Ectodermal cell (in vitro differentiated cells): ENCODE data around the gene SERPINA3.

ENCODE experiments used
- H3K27ac ChIP-seq: 2 replicates; pipeline ENCODE4 v1.7.0; 2013; ENCODE audit warnings: mild to moderate bottlenecking, low read depth, low read length; ENCODE audit not compliant: insufficient read depth, poor library complexity, severe bottlenecking
- H3K27me3 ChIP-seq: 2 replicates; pipeline ENCODE4 v1.7.0; 2013; ENCODE audit warnings: mild to moderate bottlenecking, low read length; ENCODE audit not compliant: insufficient read depth, control insufficient read depth, poor library complexity, severe bottlenecking
- H3K36me3 ChIP-seq: one replicate; pipeline ENCODE4 v1.7.0; 2013; ENCODE audit warnings: low read length; ENCODE audit not compliant: control insufficient read depth, insufficient read depth
- H3K4me1 ChIP-seq: one replicate; pipeline ENCODE4 v1.7.0; 2013; ENCODE audit warnings: low read length; ENCODE audit not compliant: control insufficient read depth, insufficient read depth
- H3K4me3 ChIP-seq: 2 replicates; pipeline ENCODE4 v1.7.0; 2013; ENCODE audit warnings: low read depth, low read length, control low read depth; ENCODE audit not compliant: insufficient read depth
- H3K9me3 ChIP-seq: 2 replicates; pipeline ENCODE4 v1.7.0; 2013; ENCODE audit warnings: mild to moderate bottlenecking, low read length, moderate library complexity; ENCODE audit not compliant: control insufficient read depth
- WGBS, 2 experiments: methylation state at CpG; one replicate each; pipeline ENCODE4 v1.1.7; 2013; ENCODE audit warnings: missing lambda C conversion rate in 2 of 2; 5-methylcytosine and 5-hydroxymethylcytosine counted together

SERPINA3 gene

GRCh38 chr14:94650806-94651805, 38.9 kb downstream of the SERPINA3 start:
- no peaks in the 10 kb centered on the region for H3K4me1 ChIP-seq

GRCh38 chr14:94653321-94653720, 41.1 kb downstream of the SERPINA3 start:
- Histone ChIP-seq H3K27me3 (no peaks in the 10 kb centered on the region), H3K27ac (no peak overlapping the region), H3K36me3 (no peaks in the 10 kb centered on the region), H3K4me3 (no peak overlapping the region), H3K4me1 (no peaks in the 10 kb centered on the region), H3K9me3 (no peaks in the 10 kb centered on the region)
- WGBS, 2 experiments: 87 to 95% methylated on average over 5 of the region's 5 CpGs

More at GRCh38 chr14:94650806-94651805, 38.9 kb downstream of the SERPINA3 start:
- Histone ChIP-seq H3K36me3 (no peaks in the 10 kb centered on the region), H3K27me3 (no peaks in the 10 kb centered on the region), H3K4me3 (no peak overlapping the region), H3K27ac (no peak overlapping the region), H3K9me3 (no peaks in the 10 kb centered on the region)
- 86 to 87% methylated on average over 9 of the region's 9 CpGs for WGBS, 2 experiments

DNA sequence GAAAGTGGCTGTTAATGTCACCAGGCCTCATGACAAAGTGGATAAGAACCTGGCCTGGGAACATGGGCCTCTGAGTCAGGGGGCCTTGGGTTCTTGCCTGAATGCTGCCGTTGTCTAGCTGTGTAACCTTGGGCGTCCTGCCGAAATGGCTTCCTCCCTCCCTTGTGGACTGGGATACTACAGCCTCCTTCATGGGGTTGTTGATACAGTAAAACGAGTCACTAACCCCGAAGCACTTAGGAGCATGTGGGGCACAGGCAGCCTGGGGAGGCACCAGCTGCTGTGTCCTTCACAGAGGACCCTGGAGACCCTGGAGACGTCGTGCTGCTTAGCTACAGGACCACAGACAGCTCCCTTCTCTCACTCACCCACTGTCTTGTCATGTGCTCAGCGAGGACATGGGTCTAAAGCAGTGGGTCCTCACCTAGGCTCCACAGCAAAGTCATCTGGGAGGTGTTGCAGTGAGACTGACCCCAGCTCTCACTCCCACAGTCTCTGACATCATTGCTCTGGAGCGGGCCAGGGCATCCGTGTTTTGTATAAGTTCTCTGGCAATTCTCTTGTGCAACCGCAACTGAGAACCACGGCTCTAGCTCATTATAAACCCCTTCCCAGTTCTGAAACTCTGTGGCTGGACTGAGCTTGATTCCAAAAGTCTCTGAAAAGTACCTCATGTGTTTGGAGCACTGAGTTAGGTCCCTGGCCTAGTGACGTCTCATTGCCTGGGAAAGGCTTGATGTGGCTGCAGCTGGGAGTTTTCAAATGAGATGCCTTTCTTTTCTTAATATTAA, 42.1 kb downstream of the SERPINA3 start:
- no peaks in the 10 kb centered on the region for H3K9me3 ChIP-seq
- H3K27me3 ChIP-seq: no peaks in the 10 kb centered on the region
- H3K4me3 ChIP-seq: no peak overlapping the region
- no peaks in the 10 kb centered on the region for H3K4me1 ChIP-seq
- WGBS, 2 experiments: 78 to 82% methylated on average over 13 of the region's 13 CpGs
- H3K36me3 ChIP-seq: no peaks in the 10 kb centered on the region
- no peak overlapping the region for H3K27ac ChIP-seq

GRCh38 chr14:94655169-94655710, 43.0 kb downstream of the SERPINA3 start:
- Histone ChIP-seq H3K27me3 (no peaks in the 10 kb centered on the region), H3K36me3 (no peaks in the 10 kb centered on the region), H3K27ac (no peak overlapping the region), H3K4me1 (no peaks in the 10 kb centered on the region), H3K9me3 (no peaks in the 10 kb centered on the region), H3K4me3 (no peak overlapping the region)
- 73 to 93% methylated on average over 2 to 11 of the region's 11 CpGs for WGBS, 2 experiments

DNA sequence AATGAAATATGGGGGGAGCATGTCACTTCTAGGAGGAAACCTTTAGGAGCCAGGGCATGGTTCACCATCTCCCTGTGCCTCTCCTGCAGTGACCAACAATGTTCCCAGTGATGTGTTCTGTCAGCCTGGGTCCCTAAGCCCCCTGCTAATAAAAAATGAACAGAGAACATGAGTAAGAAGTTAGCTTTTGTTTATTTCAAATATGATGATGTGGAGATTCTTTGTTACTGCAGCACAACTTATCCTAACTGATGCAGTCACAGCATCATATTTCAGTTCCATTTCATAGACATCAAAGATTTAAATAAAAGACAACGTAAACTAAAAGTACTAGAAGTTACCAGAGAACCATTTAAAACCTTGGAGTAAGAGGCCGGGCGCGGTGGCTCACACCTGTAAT, 43.9 kb downstream of the SERPINA3 start:
- Histone ChIP-seq H3K4me3 (no peak overlapping the region), H3K27me3 (no peaks in the 10 kb centered on the region), H3K27ac (no peak overlapping the region), H3K4me1 (no peaks in the 10 kb centered on the region), H3K9me3 (no peaks in the 10 kb centered on the region), H3K36me3 (no peaks in the 10 kb centered on the region)
- whole genome bisulfite sequencing, 2 experiments: 95 to 96% methylated on average over 4 of the region's 4 CpGs

DNA sequence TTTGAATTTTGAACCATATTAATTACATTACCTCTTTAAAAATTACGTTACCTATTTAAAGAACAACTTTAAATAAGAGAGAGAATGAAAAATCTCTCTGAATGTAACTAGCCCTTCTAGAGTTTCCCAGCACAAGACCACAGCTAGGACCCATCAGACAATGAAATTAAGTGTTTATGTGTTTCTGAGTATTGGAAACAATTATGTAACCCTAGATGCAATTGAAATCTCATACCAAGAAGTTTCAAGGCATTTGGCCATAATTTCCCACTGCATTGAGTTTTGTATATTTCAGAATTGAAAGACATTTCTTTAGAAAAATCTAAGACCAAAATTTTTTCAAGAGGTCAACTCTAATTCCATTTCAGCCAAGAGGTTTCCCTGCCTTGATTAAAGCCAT, 47.1 kb downstream of the SERPINA3 start:
- Histone ChIP-seq H3K27ac (no peak overlapping the region), H3K36me3 (no peaks in the 10 kb centered on the region), H3K27me3 (no peaks in the 10 kb centered on the region), H3K9me3 (no peaks in the 10 kb centered on the region), H3K4me3 (no peak overlapping the region), H3K4me1 (no peaks in the 10 kb centered on the region)
- WGBS, 2 experiments: no CpG with 5 or more reads among the region's 1 CpG

DNA sequence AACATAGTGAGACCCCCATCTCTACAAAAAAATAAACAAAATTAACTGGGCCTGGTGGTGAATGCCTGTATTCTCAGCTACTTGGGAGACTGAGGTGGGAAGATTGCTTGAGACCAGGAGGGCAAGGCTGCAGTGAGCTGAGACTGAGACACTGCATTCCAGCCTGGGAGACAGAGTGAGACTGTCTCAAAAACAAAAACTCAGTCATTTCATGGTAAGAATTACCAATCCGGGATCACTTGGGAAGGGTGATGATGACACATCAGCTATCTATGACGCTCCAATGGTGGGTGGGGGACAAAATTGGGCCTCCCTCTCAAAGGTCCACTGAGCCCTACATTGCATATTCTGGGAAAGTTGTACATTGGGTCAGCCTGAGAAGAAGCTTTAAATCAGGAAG, 47.7 kb downstream of the SERPINA3 start:
- H3K27ac ChIP-seq: no peak overlapping the region
- 92 to 100% methylated on average over 2 of the region's 2 CpGs for WGBS, 2 experiments
- no peaks in the 10 kb centered on the region for H3K4me1 ChIP-seq
- no peaks in the 10 kb centered on the region for H3K27me3 ChIP-seq
- no peaks in the 10 kb centered on the region for H3K9me3 ChIP-seq
- H3K4me3 ChIP-seq: no peak overlapping the region
- no peaks in the 10 kb centered on the region for H3K36me3 ChIP-seq

DNA sequence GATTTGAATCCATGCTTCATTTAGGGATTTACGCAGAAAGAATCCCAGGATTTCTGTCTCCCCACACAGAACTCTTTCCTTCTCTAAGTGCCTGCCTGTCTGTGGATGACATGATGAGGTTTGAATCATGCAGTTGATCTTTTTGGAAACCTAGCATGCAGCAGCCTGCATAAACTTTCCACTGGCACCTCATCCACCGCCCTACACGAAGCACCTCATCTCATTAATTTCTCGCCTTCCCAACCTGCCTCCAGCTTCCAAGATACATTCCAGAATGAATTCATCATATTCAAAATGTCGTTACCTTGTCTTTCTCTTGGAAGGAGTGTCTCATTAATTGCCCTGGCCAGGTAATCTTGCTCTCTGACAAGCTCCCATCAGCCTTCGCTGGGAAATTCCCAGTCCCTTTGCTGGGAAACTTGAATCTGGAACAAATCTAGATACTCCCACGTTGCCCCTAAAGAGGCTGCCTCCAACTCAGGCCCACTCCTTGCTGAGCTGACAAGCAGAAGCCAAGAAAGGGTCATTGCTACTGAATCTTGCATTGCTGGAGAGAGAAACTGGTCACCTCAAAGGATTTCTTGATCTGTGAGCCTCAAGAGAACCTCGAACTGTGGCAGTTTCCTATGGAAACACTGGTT, 48.2 kb downstream of the SERPINA3 start:
- WGBS, 2 experiments: 93% methylated on average over 8 of the region's 8 CpGs
- H3K36me3 ChIP-seq: no peaks in the 10 kb centered on the region
- no peaks in the 10 kb centered on the region for H3K9me3 ChIP-seq
- H3K27me3 ChIP-seq: no peaks in the 10 kb centered on the region
- H3K27ac ChIP-seq: no peak overlapping the region
- no peaks in the 10 kb centered on the region for H3K4me1 ChIP-seq
- no peak overlapping the region for H3K4me3 ChIP-seq

GRCh38 chr14:94663538-94663937, 51.3 kb downstream of the SERPINA3 start:
- no peak overlapping the region for H3K4me3 ChIP-seq
- H3K27ac ChIP-seq: no peak overlapping the region
- no peaks in the 10 kb centered on the region for H3K9me3 ChIP-seq
- H3K27me3 ChIP-seq: no peaks in the 10 kb centered on the region
- no peaks in the 10 kb centered on the region for H3K36me3 ChIP-seq
- 90 to 95% methylated on average over 2 of the region's 2 CpGs for WGBS, 2 experiments
- no peaks in the 10 kb centered on the region for H3K4me1 ChIP-seq
